Progenitor cell of endocrine pancreas (in vitro differentiated cells): ENCODE data around the gene TIMMDC1. TPM values are rescaled to one million over a fixed set of nuclear protein-coding genes. Genes with fewer than 3 reads are reported as not detected.
A peak's percentile ranks its signal among the peaks of the same experiment; 100 is the strongest.

Experiments
- DNase-seq: peaks from one replicate; pipeline ENCODE4 v3.0.0; 2021; ENCODE audit warnings: low spot score; ENCODE audit not compliant: unreplicated experiment
- H3K27ac Mint-ChIP-seq: 2 replicates; pipeline ENCODE4 v1.8.0; 2021; ENCODE audit warnings: mild to moderate bottlenecking, moderate library complexity, mixed read lengths
- H3K27me3 Mint-ChIP-seq: 2 replicates; pipeline ENCODE4 v1.8.0; 2021; ENCODE audit warnings: mixed read lengths
- H3K36me3 Mint-ChIP-seq: 2 replicates; pipeline ENCODE4 v1.8.0; 2022; ENCODE audit warnings: mixed read lengths; ENCODE audit not compliant: insufficient read depth
- H3K4me1 Mint-ChIP-seq: 2 replicates; pipeline ENCODE4 v1.8.0; 2021; ENCODE audit warnings: low read depth, mixed read lengths
- H3K4me3 Mint-ChIP-seq: 2 replicates; pipeline ENCODE4 v1.8.0; 2021; ENCODE audit warnings: low read depth, mild to moderate bottlenecking, moderate library complexity, mixed read lengths
- H3K9me3 Mint-ChIP-seq: 2 replicates; pipeline ENCODE4 v1.8.0; 2021; ENCODE audit warnings: low read depth, mixed read lengths
- total RNA-seq: library from RNA; stranded (reverse); gene quantifications from 2 replicates; pipeline ENCODE4 v1.2.1, GENCODE V29; 2021
- TF ChIP-seq, protein P1 (sequence below): fragments of 200-600 bp; sonication (generic); IDR thresholded peaks from one replicate; pipeline ENCODE4 v1.5.0; 2021; ENCODE audit warnings: antibody characterized with exemption, mild to moderate bottlenecking; ENCODE audit not compliant: unreplicated experiment

TIMMDC1 gene
- total RNA-seq, 1 donor from 2014 or later: 91.1 TPM

DNA sequence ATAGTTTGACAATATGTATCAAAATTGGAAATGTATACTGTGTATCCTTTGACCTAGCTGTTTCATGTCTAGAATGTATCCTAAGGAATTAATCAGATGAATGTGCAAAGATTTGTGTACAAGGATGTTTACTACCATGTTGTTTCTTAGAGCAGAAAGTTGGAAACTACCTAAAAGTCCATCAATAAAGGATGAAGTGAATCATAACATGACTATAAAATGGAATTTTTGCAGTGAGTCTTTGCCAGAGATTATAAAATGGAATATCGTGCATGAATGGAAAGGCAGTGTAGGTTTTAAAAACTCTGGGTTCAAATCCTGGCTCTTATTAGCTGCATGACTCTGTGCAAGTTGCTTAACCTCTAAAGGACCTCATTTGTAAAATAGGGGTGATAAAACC, 15.2 kb upstream of the TIMMDC1 start:
- no peak overlapping the region for H3K27ac Mint-ChIP-seq
- no peaks in the 10 kb centered on the region for H3K27me3 Mint-ChIP-seq
- DNase-seq: no peak
- peaks cover 14% of the 10 kb centered on the region for H3K36me3 Mint-ChIP-seq
- H3K9me3 Mint-ChIP-seq: no peaks in the 10 kb centered on the region
- H3K4me1 Mint-ChIP-seq: no peaks in the 10 kb centered on the region
- TF ChIP-seq, protein P1, sequence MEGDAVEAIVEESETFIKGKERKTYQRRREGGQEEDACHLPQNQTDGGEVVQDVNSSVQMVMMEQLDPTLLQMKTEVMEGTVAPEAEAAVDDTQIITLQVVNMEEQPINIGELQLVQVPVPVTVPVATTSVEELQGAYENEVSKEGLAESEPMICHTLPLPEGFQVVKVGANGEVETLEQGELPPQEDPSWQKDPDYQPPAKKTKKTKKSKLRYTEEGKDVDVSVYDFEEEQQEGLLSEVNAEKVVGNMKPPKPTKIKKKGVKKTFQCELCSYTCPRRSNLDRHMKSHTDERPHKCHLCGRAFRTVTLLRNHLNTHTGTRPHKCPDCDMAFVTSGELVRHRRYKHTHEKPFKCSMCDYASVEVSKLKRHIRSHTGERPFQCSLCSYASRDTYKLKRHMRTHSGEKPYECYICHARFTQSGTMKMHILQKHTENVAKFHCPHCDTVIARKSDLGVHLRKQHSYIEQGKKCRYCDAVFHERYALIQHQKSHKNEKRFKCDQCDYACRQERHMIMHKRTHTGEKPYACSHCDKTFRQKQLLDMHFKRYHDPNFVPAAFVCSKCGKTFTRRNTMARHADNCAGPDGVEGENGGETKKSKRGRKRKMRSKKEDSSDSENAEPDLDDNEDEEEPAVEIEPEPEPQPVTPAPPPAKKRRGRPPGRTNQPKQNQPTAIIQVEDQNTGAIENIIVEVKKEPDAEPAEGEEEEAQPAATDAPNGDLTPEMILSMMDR: no peak
- no peak overlapping the region for H3K4me3 Mint-ChIP-seq

DNA sequence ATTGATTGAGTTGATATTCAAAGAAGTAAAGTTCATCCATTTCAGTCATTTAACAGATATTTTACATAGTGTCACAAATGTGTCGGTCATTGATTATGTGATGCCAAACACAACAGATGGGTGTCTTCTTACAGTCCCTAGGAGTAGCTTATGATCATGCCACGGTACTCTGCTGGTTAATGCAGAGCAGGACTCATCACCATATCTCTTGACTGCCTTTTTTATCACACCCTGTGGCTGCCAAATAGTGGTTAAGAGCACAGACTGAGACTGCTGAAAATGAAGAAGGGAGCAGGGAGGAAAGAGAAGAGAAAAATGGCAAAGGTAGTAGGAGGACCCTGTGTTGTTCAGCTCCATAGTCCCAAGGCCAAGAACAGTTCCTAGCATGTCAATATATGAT, 12.8 kb upstream of the TIMMDC1 start:
- H3K4me3 Mint-ChIP-seq: no peak overlapping the region
- DNase-seq: no peak
- TF ChIP-seq, protein P1: no peak
- H3K36me3 Mint-ChIP-seq: peaks cover 13% of the 10 kb centered on the region
- H3K27ac Mint-ChIP-seq: peak overlapping the region; percentile 58
- H3K4me1 Mint-ChIP-seq: no peaks in the 10 kb centered on the region
- no peaks in the 10 kb centered on the region for H3K9me3 Mint-ChIP-seq
- no peaks in the 10 kb centered on the region for H3K27me3 Mint-ChIP-seq

DNA sequence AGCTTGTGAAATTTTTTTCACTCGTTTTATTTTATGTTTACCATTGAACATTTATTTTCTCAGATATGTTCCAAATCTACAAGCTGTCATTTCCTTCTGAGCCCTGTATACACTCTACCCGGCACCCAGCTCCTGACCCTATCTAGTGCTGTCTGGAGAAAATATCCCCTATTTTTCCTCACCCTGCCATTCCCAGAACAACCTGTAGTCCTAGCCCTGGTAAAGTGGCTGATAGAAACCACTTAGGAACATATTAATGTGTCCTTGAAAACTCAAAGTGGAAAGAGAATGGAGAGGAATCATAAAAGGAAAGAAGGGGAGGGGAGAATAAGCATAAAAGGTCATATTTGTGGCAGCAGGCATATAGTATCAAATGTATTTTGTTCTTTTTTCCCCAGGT, 8.2 kb upstream of the TIMMDC1 start:
- peaks cover 11% of the 10 kb centered on the region for H3K36me3 Mint-ChIP-seq
- no peak for DNase-seq
- H3K27me3 Mint-ChIP-seq: no peaks in the 10 kb centered on the region
- TF ChIP-seq, protein P1: no peak
- H3K4me1 Mint-ChIP-seq: no peaks in the 10 kb centered on the region
- no peaks in the 10 kb centered on the region for H3K9me3 Mint-ChIP-seq
- H3K27ac Mint-ChIP-seq: no peak overlapping the region
- no peak overlapping the region for H3K4me3 Mint-ChIP-seq

DNA sequence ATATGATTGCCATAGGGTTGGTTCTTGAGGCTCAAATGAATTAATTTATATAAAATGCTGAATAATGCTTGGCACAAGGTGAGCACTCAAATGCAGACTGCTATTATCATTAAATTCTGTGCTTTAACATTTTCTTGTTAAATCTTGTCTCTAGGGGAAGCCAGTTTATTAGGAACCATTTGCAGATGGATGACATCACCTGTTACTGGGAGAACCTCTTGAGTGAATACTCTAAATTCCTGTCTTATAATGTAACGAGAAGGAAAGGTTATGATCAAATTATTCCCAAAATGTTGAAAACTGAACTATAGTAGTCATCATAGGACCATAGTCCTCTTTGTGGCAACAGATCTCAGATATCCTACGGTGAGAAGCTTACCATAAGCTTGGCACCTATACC, 6.2 kb upstream of the TIMMDC1 start:
- no peaks in the 10 kb centered on the region for H3K9me3 Mint-ChIP-seq
- H3K27me3 Mint-ChIP-seq: no peaks in the 10 kb centered on the region
- H3K4me3 Mint-ChIP-seq: no peak overlapping the region
- TF ChIP-seq, protein P1: no peak
- no peak overlapping the region for H3K27ac Mint-ChIP-seq
- DNase-seq: no peak
- no peaks in the 10 kb centered on the region for H3K4me1 Mint-ChIP-seq
- H3K36me3 Mint-ChIP-seq: peaks cover 6% of the 10 kb centered on the region

DNA sequence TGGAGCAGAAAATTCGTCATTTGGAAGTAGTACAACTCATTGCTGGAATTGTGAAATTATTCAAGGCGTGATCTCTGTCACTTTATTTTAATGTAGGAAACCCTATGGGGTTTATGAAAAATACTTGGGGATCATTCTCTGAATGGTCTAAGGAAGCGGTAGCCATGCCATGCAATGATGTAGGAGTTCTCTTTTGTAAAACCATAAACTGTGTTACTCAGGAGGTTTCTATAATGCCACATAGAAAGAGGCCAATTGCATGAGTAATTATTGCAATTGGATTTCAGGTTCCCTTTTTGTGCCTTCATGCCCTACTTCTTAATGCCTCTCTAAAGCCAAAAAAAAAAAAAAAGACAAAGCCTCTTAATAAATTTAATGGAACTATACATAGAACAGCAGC, 5.5 kb upstream of the TIMMDC1 start:
- Mint-ChIP-seq H3K27ac (no peak overlapping the region), H3K4me3 (no peak overlapping the region), H3K36me3 (peaks cover 6% of the 10 kb centered on the region), H3K9me3 (no peaks in the 10 kb centered on the region), H3K27me3 (no peaks in the 10 kb centered on the region), H3K4me1 (peaks cover 5% of the 10 kb centered on the region)
- TF ChIP-seq, protein P1: no peak
- DNase-seq: no peak

DNA sequence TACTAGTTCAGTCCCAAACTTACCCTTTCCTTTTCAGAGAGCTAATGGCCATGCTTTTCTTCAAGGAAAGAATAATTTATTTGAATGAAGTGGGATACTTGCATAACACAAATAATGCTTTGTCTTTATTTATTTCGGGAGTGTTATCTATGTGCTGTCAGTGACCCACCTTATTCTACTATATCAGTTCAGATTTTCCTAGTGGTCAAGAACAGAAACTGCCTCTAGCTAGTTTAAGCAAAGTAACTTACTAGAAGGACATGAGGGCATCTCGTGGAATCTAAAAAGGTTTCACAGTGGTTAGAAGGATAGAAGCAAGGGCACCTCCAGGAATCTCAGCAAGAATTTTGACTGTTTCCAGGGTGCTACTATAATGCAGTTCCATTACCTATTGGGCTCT, 3.8 kb upstream of the TIMMDC1 start:
- TF ChIP-seq, protein P1: peak; percentile 31
- H3K27me3 Mint-ChIP-seq: no peaks in the 10 kb centered on the region
- DNase-seq: no peak

More for the DNA sequence above, 3.8 kb upstream of the TIMMDC1 start:
- no peaks in the 10 kb centered on the region for H3K9me3 Mint-ChIP-seq
- H3K4me1 Mint-ChIP-seq: peaks cover 8% of the 10 kb centered on the region
- no peak overlapping the region for H3K27ac Mint-ChIP-seq
- peaks cover 6% of the 10 kb centered on the region for H3K36me3 Mint-ChIP-seq
- no peak overlapping the region for H3K4me3 Mint-ChIP-seq
